ENCODE measurements around the gene ZNF423. TPM values are rescaled to one million over a fixed set of nuclear protein-coding genes. Genes with fewer than 3 reads are reported as not detected.

Gene ZNF423
- total and polyA plus RNA-seq, 10 donors, result 0.36 to 7.0 (median 3.7) TPM

DNA sequence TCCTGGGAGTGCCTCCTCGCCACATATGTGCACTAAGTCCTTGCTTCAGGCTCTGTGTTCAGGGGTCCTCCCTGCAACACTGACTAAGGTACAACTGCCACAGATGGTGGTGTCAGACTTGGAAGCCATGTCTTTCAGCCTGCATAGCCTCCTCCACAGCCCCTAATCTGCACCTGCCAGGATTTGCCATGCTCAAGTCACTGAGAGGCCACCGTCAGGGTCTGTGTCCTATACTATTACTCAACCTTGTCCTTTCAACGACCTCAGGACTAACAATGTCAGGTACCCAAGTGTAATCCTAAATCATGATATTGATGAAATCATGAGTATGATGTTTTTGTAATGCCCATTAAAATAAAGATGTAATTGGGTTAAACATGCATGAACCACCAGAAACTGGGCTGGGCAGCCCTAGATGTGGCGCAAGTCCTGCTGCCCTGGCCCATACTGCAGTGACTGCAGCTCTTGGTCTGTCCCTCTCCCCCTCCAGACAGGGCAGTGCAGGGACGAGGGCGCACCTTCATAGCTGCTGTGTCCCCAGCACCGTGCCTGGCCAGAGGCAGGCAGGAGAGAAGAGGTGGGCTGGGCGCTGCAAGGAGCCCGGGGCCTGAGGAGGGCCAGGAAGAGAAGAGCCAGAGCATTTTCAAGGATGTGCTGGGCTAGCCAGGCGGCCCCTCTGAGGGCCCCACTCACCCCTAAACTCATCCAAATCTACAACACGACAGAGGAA lies 198.0 kb downstream of the ZNF423 start:
- intact Hi-C loops (cut with DNase I; ENCODE audit: low total_unique reads), result no loop called here
- Histone ChIP-seq H3K9me3 (no peaks in the 10 kb centered on the region), H3K4me1 (no peaks in the 10 kb centered on the region), H3K4me3 (no peak overlapping the region), H3K36me3 (no peaks in the 10 kb centered on the region), H3K27ac (no peak overlapping the region), H3K27me3 (replicated peaks in 1 of 7) (peaks cover 0 to 4% (median 0%) of the 10 kb centered on the region in 7 donors)
- TF ChIP-seq, protein P1, sequence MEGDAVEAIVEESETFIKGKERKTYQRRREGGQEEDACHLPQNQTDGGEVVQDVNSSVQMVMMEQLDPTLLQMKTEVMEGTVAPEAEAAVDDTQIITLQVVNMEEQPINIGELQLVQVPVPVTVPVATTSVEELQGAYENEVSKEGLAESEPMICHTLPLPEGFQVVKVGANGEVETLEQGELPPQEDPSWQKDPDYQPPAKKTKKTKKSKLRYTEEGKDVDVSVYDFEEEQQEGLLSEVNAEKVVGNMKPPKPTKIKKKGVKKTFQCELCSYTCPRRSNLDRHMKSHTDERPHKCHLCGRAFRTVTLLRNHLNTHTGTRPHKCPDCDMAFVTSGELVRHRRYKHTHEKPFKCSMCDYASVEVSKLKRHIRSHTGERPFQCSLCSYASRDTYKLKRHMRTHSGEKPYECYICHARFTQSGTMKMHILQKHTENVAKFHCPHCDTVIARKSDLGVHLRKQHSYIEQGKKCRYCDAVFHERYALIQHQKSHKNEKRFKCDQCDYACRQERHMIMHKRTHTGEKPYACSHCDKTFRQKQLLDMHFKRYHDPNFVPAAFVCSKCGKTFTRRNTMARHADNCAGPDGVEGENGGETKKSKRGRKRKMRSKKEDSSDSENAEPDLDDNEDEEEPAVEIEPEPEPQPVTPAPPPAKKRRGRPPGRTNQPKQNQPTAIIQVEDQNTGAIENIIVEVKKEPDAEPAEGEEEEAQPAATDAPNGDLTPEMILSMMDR (IDR thresholded peaks at IDR 0.05 in 8 of 11, conservative IDR thresholded peaks at IDR 0.05 in 3 of 11), result no peak
- no peak for TF ChIP-seq POLR2A (IDR thresholded peaks at IDR 0.05)
- no peak for DNase-seq
- 70 to 87% (median 81%) methylated on average over 10 to 11 of the region's 11 CpGs for WGBS, 5 donors

DNA sequence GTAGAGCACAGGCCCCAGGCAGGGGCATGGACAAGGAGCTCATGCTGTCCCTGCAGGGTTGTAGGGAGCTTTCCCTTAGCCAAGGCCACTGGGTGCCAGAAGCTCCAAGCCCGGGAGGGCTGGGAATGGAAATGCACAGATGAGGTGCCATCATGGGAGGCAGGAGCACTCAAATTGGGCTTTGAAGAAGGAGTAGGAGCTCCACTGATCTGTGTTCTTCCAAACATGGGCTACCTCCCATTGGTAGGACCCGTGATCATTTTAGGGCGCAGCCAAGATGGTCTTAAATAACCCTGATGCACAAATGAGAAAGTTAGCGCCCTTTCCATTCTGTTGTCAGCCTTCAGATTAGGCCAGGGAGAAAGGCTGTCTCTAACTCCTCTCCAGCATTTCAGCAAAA lies 201.5 kb downstream of the ZNF423 start:
- Histone ChIP-seq H3K4me3 (no peak overlapping the region), H3K27me3 (replicated peaks in 1 of 7) (peaks cover 0 to 4% (median 0%) of the 10 kb centered on the region in 7 donors), H3K36me3 (no peaks in the 10 kb centered on the region), H3K27ac (no peak overlapping the region), H3K9me3 (peaks cover 0 to 8% (median 0%) of the 10 kb centered on the region in 8 donors), H3K4me1 (no peaks in the 10 kb centered on the region)
- WGBS, 5 donors, result 90 to 99% (median 96%) methylated on average over 4 of the region's 4 CpGs
- DNase-seq, result no peak
- intact Hi-C loops (cut with DNase I; ENCODE audit: low total_unique reads), result no loop called here
- TF ChIP-seq POLR2AphosphoS5 (IDR thresholded peaks at IDR 0.05), result no peak
- TF ChIP-seq, protein P1 (IDR thresholded peaks at IDR 0.05 in 8 of 11, conservative IDR thresholded peaks at IDR 0.05 in 3 of 11), result no peak
- TF ChIP-seq POLR2A (IDR thresholded peaks at IDR 0.05), result no peak

DNA sequence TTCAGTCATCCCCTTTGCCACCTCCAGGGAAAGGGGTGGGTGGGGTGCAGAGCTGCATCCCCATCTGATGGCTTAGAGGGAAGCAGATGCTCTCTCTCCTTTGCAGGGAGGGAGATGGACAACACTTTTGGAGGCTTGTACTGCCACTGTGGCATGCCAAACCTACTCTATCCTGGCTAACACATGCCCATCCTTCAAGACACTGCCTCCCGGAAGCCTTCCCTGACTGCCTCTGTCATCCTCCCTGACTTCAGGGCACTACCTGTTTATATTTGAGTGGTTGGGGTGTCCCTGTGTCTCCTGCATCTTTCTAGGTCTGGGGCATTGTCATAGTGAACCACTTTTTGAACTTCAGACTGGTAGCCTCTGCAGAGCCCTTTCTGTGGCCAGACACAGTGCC lies 202.3 kb downstream of the ZNF423 start:
- WGBS, 5 donors, result 87 to 100% (median 100%) methylated on average over 1 of the region's 1 CpG
- no peak overlapping the region for H3K27ac ChIP-seq
- peaks cover 0 to 16% (median 8%) of the 10 kb centered on the region in 8 donors for H3K9me3 ChIP-seq
- DNase-seq, result no peak
- no peaks in the 10 kb centered on the region for H3K36me3 ChIP-seq
- TF ChIP-seq, protein P1 (IDR thresholded peaks at IDR 0.05 in 8 of 11, conservative IDR thresholded peaks at IDR 0.05 in 3 of 11), result no peak
- TF ChIP-seq POLR2A (IDR thresholded peaks at IDR 0.05) (no peak), POLR2AphosphoS5 (IDR thresholded peaks at IDR 0.05) (no peak)
- no peak overlapping the region for H3K4me3 ChIP-seq
- peaks cover 0 to 4% (median 0%) of the 10 kb centered on the region in 7 donors for H3K27me3 ChIP-seq (replicated peaks in 1 of 7)
- intact Hi-C loops (cut with DNase I; ENCODE audit: low total_unique reads), result no loop called here
- no peaks in the 10 kb centered on the region for H3K4me1 ChIP-seq

DNA sequence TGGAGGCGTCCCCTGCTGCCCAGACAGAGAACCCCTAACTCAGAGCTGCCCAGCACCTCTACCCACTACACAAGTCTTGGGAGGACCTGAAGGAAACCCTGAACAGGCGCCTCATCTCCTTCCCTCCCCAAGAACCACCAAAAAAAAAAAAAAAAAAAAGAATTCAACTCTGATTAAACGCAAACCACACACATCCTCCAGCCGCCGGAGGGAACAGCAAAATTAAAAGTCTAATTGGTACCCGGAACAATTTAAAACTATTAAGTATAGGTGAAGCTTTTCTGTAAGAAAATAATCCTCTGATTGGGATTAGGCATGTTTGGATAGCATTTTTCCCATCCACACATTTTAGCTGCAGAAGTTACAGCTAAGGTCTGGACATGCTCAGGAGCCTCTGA lies 202.7 kb downstream of the ZNF423 start:
- TF ChIP-seq, protein P1 (IDR thresholded peaks at IDR 0.05 in 8 of 11, conservative IDR thresholded peaks at IDR 0.05 in 3 of 11), result no peak
- no peak for TF ChIP-seq POLR2AphosphoS5 (IDR thresholded peaks at IDR 0.05)
- TF ChIP-seq POLR2A (IDR thresholded peaks at IDR 0.05), result no peak
- Histone ChIP-seq H3K27ac (no peak overlapping the region), H3K36me3 (no peaks in the 10 kb centered on the region), H3K9me3 (peaks cover 0 to 20% (median 12%) of the 10 kb centered on the region in 8 donors), H3K4me1 (no peaks in the 10 kb centered on the region), H3K4me3 (no peak overlapping the region), H3K27me3 (replicated peaks in 1 of 7) (peaks cover 0 to 4% (median 0%) of the 10 kb centered on the region in 7 donors)
- WGBS, 5 donors, result 22 to 47% (median 31%) methylated on average over 6 of the region's 6 CpGs
- no peak for DNase-seq
- intact Hi-C loops (cut with DNase I; ENCODE audit: low total_unique reads), result no loop called here
